GM21367 (cell line): ENCODE measurements around the gene SPP1.
"Not testable (repeated sequence)": the region's sequence is repeated elsewhere in the genome, so short reads cannot be mapped to it uniquely, and the experiment has no call there.

ENCODE experiments used
- ATAC-seq: cut with Tn5 transposase; IDR thresholded peaks from one replicate; pipeline ENCODE4 v1.9.1; 2021; ENCODE audit not compliant: unreplicated experiment

SPP1 gene

GRCh38 chr4:88017516-88018297 is 42.2 kb downstream of the SPP1 start:
- no peak for ATAC-seq

- ATAC-seq, result no peak
Observed at GRCh38 chr4:88018466-88018865, 43.0 kb downstream of the SPP1 start.

GRCh38 chr4:88021824-88022223 is 46.3 kb downstream of the SPP1 start:
- no peak for ATAC-seq

GRCh38 chr4:88022289-88022688 is 46.8 kb downstream of the SPP1 start:
- ATAC-seq, result no peak

GRCh38 chr4:88025868-88026661 is 50.6 kb downstream of the SPP1 start:
- not testable (repeated sequence) for ATAC-seq

- ATAC-seq, result no peak
Observed at GRCh38 chr4:88027611-88028608, 52.4 kb downstream of the SPP1 start.

GRCh38 chr4:88028946-88029345 is 53.4 kb downstream of the SPP1 start:
- ATAC-seq, result no peak

- no peak for ATAC-seq
Observed at GRCh38 chr4:88029556-88029955, 54.0 kb downstream of the SPP1 start.

GRCh38 chr4:88030565-88031310 is 55.2 kb downstream of the SPP1 start:
- no peak for ATAC-seq
